Activated gamma-delta T cell treated with anti-CD3 and anti-CD28 coated beads, Interleukin-2, amount 50 U/mL, for 16 hours (primary cell): Measurements from ENCODE around the gene SNED1.

ENCODE experiments used
- DNase-seq: peaks from one replicate; pipeline ENCODE4 v3.0.0-alpha.2; 2020; ENCODE audit warnings: low read depth

Gene SNED1

DNA sequence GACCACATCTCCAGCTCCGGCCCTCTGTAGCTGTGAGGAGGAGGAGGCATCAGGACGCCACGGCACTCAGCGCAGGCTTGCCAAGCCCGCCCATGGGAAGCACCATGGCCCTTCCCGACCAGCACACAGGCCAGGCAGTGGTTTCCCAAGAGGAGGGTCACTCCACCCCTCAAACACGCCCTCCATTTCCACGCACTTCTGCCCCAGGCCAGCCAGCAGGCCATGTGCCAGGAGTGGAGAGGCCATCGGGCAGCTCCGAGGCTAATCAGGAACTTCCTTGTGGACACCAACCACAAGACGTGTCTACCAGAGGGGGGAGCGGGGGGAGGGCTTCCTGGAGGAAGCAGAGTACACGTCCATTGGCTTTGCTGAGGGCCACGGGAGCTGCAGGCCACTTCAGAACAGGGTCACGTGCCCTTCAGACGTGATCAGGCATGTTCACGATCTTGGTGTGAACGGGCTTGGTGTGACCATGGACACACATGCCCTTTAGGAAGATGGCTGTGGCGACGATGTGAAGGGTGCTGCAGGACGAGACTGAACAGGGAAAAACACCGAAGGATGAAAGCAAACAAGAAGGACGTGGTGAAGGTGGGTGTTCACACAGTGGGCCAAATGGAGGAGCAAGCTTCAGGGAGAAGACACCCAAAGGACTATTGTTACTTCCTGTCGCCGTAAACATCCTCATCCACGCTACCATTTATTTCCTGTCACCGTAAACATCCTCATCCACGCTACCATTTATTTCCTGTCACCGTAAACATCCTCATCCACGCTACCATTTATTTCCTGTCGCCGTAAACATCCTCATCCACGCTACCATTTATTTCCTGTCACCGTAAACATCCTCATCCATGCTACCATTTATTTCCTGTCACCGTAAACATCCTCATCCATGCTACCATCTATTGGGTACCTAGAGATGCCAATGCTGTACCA lies 110.1 kb downstream of the SNED1 start:
- no peak for DNase-seq

DNA sequence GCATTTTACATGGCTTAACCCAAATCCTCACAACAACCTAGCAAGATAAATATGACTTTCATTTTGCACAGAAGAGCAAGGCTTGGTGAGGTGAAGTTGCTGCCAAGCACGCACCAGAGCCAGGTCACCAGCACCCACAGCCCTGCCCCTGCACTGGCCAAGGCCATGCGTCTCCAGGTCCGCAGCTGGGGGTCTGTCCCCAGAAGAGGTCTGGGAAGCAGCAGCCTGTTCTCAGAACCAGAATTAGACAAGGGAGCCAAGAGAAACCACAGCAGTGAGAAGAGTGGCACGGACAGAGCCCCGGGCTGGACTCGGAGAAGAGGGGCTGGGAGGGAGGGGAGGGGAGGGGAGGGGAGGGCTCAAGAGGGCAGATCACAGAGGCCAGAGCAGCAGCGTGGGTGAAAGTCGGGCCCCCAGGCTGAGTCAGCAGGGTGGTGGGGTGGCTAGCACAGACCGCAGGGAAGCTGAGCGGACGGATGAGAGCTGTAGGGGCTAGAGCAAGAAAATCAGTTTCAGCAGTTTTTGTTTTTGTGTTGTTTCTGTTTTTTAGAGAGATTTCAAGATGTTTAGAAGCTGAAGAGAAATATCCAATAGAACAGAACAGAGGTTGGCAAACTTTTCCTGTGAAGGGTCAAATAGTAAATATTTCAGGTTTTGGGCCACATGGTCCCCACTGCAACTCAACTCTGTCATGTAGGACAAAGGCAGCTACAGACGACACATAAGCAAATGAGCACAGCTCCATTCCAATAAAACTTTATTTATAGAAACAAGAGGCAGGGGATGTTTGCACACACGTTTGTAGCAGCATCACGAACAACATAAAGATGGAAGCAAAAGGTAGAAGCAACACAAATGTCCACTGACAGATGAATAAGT lies 111.0 kb downstream of the SNED1 start:
- no peak for DNase-seq

DNA sequence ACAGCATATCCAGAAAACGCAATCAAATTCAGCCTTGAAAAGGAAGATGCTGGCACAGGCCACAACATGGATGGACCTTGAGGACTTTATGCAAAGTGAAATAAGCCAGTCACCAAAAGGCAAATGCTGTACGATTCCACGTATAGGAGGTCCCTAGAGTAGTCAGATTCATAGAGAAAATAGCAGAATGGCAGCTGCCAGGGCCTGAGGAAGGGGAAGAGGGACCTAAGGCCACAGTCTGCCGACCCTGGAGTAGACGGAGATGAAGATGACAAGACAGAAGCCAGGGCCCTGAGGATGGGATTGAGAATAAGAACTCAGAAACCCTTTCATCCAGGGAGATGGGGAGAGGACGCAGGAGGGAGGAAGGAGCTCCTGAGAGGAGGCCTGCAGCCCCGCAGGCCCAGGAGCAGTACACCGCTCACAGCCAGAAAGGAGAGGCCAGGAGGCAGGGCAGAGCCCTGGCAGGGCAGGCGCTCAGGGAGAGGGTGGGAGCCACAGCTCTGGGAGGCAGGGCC lies 111.7 kb downstream of the SNED1 start:
- DNase-seq, result no peak

DNA sequence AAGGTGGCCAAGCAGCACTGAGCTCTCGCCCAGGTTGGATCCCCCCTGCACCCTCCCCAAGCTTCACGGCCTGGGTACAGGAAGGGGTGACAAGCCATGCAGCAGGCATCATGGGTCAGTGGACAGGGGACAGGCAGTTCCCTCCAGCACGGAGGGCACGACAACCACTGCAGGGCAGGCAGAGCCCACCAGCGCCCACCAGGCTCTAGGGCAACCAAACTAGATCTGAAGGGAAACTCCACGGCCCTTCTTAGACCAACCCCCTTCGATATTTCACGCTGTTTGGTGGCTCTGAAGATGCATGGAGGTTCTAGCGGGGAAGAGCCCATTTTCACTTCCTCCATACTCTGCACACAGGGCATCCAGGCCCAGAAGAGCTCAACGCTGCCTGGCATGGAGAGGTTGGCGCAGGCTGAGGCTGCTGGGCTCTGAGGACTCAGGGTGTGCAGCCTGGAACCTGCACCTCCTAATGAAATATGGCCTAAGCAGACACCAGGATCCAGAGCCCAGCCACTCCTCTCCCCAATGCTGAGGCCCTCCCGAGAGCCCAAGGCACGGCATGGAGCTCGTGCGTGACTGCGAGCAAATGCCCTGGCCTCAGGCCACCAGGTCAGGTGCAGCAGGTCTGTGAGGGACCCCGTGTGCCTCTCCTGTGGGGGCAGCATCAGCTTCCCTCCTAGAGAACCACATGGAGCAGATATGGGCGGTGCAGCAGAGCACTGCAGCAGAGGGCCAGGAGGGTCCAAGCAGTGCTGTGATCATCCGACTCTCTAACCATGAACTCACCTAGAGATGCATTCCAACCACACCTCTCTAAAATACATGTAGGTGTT lies 112.4 kb downstream of the SNED1 start:
- DNase-seq, result no peak

DNA sequence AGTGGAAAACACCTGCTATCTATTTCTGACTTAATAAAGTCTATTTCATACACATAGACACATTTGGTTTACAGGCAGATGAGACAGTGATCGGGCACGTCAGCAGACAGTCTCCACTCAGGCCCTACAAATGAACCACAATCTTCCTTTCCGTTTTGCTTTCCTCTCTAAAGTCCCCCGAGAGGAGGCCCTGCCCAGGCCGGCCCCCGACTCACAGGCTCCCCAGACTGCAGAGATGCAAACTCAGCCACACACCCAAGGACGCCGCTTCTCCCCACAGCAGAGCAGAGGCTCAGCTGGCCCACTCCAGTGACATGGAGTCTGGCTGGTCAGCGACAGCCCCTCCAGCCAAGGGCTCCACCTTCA lies 113.0 kb downstream of the SNED1 start:
- DNase-seq, result no peak

DNA sequence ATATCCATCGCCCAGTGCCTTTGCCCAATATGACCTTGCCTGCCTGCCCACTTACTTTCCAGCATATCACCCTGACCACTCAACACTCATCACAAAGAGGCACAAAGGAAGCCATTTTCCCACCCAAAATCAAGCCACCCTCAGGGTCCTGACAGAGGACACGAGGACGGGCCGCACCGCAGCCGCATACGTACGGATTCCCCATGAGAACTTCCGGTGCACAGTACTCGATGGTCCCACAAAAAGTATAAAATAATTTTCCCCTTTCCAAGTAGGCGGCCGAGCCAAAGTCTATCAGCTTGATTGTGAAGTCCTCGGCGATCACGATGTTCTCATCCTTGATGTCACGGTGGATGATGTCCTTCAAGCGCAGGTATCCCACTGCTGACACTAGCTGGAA lies 113.6 kb downstream of the SNED1 start:
- DNase-seq, result no peak

DNA sequence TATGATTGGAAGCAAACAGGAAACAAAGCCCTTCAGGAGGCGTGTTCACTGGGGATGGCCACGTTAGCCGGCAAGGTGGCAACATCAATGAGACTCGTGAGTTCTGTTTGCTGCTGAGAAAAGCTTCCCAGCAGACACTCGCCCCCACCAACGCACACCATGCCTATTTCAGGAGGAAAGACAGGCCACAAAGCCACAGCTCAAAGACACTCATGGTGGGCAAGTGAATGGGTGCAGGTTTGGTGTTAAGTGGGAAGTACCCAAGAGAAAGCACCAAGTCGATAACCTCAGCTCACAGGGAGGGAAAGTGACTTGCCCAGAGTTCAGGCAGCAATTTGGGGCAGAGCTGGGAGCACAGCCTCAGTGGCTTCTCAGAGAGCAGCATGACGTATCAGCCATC lies 114.2 kb downstream of the SNED1 start:
- DNase-seq, result no peak

DNA sequence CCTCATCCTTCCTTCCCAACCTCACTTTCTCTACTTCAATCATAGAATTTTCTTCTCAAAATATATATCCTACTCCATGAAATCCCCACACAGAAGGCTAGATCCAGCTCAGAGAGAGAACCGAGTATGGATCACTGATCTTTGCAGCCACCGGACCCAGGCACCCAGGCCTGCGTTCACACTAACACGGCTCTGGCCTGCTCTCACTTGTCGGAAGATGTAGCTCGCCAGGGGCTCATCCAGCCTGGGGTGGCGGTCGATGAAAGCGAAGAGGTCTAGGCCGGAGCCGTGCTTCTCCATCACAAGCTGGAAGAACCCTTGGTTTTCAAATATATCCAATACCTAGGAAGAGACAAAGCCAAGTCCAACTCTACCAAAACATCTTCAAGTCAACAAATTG lies 116.4 kb downstream of the SNED1 start:
- no peak for DNase-seq

DNA sequence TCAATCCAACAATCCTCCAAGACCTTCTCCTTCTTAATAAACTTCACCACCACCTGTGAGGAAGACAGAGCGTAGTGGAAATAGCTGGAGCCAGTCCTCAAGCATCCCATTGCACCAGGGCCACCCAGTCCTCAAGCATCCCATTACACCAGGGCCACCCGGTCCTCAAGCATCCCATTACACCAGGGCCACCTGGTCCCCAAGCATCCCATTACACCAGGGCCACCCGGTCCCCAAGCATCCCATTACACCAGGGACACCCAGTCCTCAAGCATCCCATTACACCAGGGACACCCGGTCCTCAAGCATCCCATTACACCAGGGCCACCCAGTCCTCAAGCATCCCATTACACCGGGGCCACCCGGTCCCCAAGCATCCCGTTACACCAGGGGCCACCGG lies 116.9 kb downstream of the SNED1 start:
- DNase-seq, result no peak

DNA sequence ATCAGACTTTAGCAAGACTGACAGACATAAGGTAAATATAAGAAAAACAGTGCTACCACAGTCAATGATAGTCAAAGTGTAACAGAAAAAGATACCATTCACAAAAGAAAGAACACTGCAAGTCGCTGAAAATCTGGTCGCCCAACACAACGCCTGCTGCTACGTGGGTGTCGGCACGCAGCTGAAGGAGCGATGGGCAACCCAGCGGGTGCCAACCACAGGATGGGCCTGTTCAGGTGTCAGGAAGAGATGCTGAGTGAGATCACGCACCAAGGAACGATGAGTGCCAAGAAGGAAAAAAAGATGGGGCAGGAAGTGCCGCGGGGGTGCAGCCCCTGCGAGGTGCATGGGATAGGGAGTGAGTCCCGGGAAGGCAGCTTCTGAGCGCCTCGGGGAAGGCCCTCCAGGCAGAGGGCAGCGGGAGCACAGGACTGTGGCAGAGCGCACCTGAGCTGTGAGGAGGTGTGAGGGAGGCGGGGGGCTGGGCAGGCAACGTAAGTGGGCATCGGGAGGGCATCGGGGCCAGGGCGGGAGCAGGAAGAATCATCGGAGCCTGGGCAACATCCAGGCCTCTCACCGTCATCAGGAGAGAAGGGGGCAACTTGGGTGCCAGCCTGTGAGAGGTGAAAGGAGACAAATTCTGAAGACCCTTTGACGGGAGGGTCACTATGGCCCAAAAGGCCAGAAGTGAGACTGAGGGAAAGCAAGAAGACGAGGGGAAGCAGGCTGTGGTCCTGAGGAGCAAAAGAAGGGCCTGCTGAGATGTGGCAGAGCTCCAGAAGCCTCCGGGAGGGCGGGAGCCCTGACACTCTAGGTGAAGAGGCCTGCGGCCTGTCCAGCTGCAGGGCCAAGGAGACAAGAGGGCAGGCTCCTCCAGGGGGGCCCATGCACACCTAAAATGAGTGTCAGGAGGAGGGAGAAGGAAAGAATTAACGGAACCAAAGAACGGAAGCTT lies 118.5 kb downstream of the SNED1 start:
- no peak for DNase-seq

DNA sequence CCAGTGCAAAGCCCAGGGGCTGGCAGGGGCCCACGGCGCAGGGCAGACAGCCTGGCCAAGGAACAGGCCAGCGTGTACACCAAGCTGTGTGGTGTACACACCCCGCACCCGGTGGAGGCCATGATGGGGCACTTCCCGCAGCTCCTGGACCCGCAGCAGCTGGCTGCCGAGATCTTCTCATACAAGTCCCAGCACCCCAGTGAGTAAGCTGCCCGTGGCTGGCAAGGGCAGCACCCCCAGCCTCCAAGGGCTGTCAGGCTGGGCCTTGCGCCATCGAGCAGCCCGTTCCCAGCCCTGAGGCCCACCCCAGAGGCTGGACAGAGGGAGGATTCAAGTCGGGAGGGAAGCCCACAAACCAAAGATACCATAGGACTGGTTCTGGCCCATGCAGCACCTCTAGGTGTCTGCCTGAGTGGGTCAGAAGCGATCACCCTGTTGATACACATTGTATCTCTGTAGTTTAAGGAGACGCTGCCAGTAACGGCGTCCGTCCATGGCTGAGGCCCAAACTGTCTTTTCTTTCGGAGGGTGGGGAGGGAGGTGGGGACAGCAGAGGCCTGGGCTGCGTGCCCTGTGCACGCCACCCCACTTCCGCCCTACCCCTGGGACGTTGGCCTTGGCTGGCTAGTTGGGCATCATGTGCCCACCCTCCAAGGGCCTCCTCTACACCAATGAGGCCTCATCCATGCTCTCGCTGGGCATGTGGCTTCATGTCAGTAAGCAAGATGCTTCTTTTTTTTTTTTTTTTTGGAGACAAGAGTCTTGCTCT lies 120.5 kb downstream of the SNED1 start:
- DNase-seq, result no peak

DNA sequence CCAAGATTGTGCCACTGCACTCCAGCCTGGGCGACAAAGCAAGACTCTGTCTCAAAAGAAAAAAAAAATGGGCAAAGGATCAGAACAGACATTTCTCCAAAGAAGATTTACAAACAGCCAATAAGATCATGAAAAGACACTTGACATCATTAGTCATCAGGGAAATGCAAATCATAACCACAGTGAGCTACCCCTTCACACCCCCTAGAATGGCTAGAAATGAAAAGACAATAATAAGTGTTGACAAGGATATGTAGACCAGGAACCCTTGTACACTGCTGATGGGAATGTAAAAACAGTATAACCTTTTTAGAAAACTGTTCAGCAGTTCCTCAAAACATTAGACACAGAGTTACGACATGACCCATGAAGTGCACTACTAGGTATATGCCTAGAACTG lies 122.0 kb downstream of the SNED1 start:
- DNase-seq, result no peak

DNA sequence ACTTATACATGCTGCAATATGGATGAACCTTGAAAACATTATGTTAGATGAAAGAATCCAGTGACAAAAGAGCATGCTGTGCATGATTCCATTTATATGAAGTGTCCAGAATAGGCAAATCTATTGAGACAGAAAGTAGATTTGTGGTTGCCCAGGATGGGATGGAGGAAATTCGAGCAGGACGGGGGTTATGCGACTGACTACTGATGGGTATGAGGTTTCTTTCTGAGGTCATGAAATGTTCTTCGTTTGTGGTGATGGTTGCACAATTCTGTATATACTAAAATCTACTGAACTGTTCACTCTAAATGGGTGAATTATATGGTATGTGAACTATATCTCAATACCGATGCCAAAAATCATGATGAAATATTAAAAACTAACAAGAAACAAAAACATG lies 122.6 kb downstream of the SNED1 start:
- DNase-seq, result no peak

DNA sequence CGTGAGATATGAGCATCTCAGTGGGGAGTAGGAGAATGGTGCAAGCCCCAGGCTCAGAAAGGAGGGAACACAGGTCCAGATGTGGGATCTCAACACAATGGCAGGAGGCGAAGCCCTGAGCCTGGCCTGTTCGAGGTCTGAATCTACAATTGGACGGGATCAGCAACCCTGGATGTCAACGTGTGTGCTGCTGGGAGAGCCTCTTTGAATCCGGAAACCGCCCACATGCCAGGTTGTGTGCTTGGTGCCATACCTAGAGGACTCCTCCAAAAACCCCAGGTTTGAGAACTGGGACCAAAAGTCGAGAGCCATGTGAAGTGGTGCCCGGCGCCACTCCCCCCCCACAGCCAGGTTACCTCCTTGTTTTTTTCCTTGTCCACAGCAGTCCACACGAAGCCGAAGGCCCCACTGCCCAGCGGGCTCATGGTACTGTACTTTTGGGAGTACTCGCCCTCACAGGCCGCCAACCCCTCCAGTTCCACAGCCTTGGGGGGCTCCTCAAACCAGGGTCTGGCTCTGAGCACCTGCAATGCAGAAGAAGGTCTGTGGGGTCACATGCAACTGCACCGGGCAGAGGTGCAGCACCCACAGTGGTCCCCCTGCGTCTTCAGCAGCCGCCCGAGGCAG lies 124.1 kb downstream of the SNED1 start:
- DNase-seq, result no peak

DNA sequence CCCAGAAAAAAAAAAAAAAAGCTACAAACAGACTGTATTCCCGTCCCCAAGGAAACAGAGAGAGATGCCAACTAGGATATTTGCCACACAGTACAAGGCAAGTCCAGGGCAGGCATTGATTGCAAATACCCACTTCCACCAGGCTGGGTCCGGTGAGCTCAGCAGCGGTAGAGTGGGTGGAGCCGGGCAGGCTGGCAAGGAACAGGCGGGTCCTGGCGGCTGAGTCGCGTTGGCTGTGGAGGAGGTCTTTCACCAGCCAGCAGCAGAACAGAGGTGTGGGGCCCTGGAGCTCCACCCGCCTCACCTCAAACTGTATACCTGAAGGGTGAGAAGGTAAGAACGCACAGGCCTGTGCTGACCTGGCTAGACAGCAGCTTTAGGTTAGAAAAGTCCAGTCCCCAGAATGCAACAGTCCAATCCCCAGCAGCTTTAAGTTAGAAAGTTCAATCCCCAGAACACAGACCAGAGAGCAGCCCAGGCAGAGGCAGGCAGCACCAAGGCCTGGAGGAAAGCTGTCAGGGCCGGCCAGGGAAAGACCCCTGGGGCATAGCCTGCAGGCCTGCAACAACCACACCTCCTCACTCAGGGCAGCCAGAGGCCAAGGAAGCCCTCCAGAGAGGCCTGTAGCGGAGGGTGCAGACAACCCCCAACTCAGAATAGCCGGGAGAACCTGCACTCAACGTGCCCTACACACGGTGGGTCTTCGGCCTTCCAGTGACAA lies 125.6 kb downstream of the SNED1 start:
- no peak for DNase-seq

DNA sequence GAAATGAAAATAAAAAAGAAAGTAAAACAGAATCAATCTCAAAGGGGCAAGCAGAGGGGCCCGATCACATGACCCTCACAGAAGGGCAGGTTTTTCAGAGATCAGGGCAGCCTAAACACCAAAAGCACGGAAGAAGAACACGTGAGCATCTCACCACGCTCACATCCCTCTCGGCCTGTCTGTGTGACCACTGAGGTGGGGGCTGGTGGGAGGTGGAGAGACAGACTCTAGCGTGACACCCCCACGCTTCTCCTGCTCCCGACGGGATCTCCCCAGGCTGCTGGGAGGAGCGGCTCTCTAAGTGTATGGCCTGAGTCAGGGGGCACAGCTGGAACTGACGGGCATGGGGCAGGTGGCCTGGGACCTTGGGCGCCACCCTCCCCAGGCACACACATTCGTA lies 127.2 kb downstream of the SNED1 start:
- no peak for DNase-seq

DNA sequence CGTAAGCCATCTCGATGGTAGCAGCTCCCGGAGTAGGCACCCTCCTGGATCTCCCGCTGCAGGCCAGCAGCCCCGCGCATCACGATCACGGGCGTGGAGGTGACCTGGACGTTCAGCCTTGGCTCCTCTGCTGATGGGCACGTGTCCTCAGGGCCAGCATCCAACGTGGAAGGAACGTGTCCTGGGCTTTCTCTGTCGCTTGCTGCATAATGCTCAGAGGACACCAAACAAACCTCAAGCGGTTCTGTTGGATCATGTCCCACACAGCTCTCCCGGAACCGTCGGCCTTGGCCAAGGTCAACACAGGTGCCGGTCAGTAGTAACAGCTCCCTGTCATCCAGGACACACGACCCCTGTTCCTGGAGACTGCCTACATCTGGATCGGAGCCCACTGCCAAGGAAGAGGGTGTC lies 127.8 kb downstream of the SNED1 start:
- DNase-seq, result no peak

DNA sequence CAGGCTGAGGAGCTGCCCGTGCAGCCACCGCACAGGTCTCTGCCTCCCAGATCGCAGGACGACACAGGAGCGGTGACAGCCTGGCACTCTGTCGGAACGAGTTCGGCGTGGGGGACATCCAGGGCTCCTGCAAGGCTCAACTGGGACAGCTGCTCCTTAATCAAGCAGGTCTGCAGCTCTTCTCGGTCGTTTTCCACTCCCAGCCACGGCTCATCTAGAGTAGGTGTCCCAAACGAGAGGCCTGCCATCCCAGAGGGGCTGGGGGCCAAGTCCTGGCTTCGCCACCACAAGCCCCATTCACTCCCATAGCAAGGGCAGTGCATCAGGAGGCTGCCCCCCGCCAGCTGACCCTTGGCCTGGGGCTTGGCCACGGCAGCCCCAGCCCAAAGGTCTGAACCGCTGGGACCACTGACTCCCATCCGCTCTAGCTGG lies 128.4 kb downstream of the SNED1 start:
- DNase-seq, result no peak

DNA sequence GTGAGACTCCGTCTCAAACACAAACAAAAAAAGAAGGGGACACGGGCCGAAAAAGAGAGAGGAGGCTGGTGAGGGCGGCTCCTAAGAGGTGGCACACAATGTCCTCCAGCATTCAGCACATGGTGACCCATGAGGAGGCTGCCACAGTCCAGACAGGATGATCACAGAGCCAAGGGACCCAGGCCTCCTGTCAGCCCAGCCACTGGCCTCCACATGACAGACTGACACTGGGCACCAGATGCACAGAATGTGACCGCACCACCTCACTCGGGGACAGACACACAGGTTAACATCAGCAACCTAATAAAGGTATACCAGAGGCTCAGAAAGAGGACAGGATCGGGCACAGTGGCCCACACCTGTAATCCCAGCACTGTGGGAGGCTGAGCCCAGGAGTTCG lies 129.8 kb downstream of the SNED1 start:
- no peak for DNase-seq
